Measurements from ENCODE around the gene GPAM.
"Not testable (repeated sequence)": the region's sequence is repeated elsewhere in the genome, so short reads cannot be mapped to it uniquely, and the experiment has no call there.

The GPAM gene

GRCh38 chr10:112135604-112136003 lies 48.0 kb downstream of the GPAM start:
- DNase-seq (ENCODE audit: low read depth) = no peak

- DNase-seq (ENCODE audit: low read depth) = no peak
Measured at GRCh38 chr10:112132435-112132834, 51.1 kb downstream of the GPAM start.

DNA sequence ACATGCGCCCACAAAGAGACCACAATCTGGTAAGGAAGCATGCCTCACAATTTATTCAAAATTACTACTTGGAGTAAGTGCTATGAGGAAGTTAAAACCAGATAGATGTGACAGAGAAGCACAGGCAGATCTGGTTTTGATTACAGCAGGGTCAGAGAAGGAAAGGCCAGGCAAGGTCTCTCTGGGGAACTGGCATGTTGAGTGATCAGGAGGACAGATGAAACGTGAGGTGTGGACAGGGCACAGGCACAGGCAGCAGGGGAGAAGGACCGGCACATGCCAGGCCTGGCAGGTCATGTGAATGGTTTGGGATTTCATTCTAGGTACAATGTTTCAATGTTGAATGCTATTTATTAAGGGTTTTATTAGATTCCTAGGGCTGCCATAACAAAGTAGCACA lies 51.6 kb downstream of the GPAM start:
- DNase-seq (ENCODE audit: low read depth) = no peak

DNA sequence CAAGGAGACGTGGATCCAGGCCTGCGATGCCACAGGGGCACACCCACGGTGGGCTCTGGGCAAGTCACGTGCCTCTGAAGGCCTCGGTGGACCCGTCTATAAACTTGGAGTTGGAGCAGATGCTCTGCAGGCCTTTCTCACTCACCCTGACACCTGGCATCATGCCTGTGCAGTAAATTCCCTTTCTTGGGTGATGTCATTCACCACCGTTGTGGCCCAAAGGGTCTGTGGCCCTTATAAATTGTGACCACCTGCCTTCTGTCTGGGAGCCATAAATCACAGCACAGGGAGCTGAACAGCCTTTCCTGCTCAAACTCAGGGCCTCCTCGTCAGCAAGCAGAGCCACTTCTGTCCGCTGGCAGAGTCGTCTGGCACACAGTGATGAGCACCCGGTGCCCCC lies 52.2 kb downstream of the GPAM start:
- DNase-seq (ENCODE audit: low read depth) = no peak

- no peak for DNase-seq (ENCODE audit: low read depth)
Measured at GRCh38 chr10:112126901-112127300, 56.7 kb downstream of the GPAM start.

DNA sequence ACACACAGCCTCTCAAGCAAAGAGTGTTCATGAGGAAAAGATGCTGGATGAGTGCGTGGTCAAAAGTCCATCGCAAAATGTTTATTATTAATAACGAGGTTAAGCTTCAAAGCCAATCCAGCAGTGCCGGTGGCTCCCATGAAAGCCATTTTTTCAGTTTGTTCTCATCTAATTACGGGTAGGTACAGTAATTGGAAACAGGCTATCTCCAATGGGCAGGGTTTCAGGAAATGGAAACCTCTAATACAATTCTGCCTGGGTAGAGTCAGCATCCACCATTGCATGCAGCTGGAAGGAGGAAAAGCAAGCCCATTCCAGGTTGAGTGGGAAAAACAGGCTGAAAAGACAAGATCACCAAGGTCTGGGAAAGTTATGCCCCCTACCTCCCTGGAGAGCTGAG lies 57.4 kb downstream of the GPAM start:
- DNase-seq (ENCODE audit: low read depth) = no peak

GRCh38 chr10:112124866-112125265 lies 58.7 kb downstream of the GPAM start:
- no peak for DNase-seq (ENCODE audit: low read depth)

GRCh38 chr10:112122827-112123226 lies 60.7 kb downstream of the GPAM start:
- DNase-seq (ENCODE audit: low read depth) = no peak

DNA sequence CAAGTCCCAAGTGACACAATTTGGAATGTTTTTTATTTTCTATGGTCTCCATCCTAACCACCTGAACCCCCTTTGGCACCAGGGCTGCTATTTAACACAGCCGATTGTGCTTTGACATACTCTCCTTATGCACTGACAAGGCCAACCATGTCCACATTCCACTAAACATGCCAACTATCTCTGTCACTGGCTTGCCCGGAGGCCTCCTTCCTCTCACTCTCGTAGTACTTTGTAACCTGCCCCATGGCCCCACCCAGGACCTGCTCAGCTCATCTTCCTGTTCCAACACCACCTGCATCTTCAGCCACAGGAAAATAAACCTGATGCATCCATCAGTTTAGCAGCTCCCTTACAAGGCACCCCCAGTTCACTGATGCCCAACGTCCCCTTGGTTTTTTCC lies 63.1 kb downstream of the GPAM start:
- no peak for DNase-seq (ENCODE audit: low read depth)

DNA sequence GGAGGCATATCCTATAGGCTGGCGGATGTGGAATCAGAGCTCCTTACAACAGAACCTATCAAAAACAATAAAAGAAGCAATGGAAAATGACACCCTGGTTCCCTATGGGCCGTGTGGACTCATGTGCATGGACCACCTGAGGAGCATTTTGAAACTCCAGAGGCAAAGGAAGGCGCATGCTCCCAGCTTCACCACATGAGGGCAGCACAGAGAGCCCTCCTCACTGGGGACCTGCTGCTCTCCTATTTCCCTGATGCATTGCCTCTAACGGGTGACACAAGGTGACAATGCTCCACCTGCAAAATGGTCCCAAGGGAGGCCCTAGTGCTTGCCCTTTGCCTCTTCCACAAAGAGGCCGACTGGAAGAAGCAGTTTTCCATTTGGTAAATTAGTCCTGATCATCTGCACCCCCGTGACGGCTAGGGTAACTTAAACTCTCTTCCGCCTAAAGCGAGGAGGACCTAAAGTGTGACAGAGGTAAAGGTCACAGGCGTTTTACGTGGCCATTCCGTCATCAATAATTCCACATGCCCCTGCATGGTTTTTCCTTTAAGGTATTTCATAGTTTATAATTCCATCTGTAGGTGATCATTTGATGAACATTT lies 67.7 kb downstream of the GPAM start:
- peak; percentile 1 for DNase-seq (ENCODE audit: low read depth)

- not testable (repeated sequence) for DNase-seq (ENCODE audit: low read depth)
Measured at GRCh38 chr10:112109779-112110178, 73.8 kb downstream of the GPAM start.
